Measurements from ENCODE around the gene IRGQ.

IRGQ gene

GRCh38 chr19:43616954-43617353, 21.0 kb upstream of the IRGQ start:
- no peak for TF ChIP-seq CTCF (IDR thresholded peaks at IDR 0.05; ENCODE audit: low read depth, low read length, poor library complexity, severe bottlenecking)
- TF ChIP-seq EZH2phosphoT487 (IDR thresholded peaks at IDR 0.05; ENCODE audit: borderline replicate concordance, low read length), result no peak
- Histone ChIP-seq H4K20me1 (ENCODE audit: control insufficient read depth, insufficient read depth, low read depth, low read length) (no peaks in the 10 kb centered on the region), H3K9me2 (replicated peaks; ENCODE audit: control insufficient read depth, low read length) (no peaks in the 10 kb centered on the region), H3K4me3 (ENCODE audit: low read length) (no peak overlapping the region), H3K4me2 (ENCODE audit: low read length) (peak overlapping the region; percentile 19; the same call in 1 of the 2 replicates), H3F3A (ENCODE audit: control insufficient read depth, insufficient read depth) (peaks cover 5% of the 10 kb centered on the region; the same call in 1 of the 2 replicates), H3K9me3 (ENCODE audit: control insufficient read depth, insufficient read depth, low read length) (no peaks in the 10 kb centered on the region), H3K27ac (ENCODE audit: low read depth, low read length) (no peak overlapping the region), H3K36me3 (ENCODE audit: control insufficient read depth, low read length) (peaks cover 37% of the 10 kb centered on the region), H3K4me1 (ENCODE audit: control insufficient read depth, low read length) (peaks cover 25% of the 10 kb centered on the region), H3K79me2 (ENCODE audit: control insufficient read depth, low read length) (peaks cover 82% of the 10 kb centered on the region), H3K27me3 (ENCODE audit: control insufficient read depth, low read length) (no peaks in the 10 kb centered on the region)

DNA sequence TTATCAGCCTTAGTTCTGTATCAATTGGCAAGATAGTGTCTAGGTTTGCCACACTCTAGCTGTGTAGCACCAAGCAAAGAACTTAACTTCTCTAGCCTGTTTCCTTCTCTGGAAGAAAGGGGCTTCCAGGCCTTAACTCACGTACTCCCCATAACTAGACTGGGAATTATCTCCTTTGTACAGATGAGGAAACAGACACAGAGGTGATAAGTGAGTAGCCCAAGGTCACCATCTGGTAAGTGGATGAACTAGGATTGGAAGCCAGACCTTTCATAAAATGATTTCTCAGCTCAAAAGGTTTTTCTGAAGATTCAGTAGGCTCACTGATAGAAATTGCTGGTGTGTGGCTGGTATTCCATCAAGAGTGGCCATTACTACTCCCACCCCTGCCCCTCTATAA, 20.4 kb upstream of the IRGQ start:
- no peaks in the 10 kb centered on the region for H4K20me1 ChIP-seq (ENCODE audit: control insufficient read depth, insufficient read depth, low read depth, low read length)
- H3K4me1 ChIP-seq (ENCODE audit: control insufficient read depth, low read length), result peaks cover 25% of the 10 kb centered on the region

GRCh38 chr19:43612374-43612773, 16.4 kb upstream of the IRGQ start:
- Histone ChIP-seq H3K4me3 (ENCODE audit: low read length) (no peak overlapping the region), H3K79me2 (ENCODE audit: control insufficient read depth, low read length) (peaks cover 70% of the 10 kb centered on the region), H3K36me3 (ENCODE audit: control insufficient read depth, low read length) (peaks cover 36% of the 10 kb centered on the region), H3K4me2 (ENCODE audit: low read length) (no peak overlapping the region), H3K9me2 (replicated peaks; ENCODE audit: control insufficient read depth, low read length) (no peaks in the 10 kb centered on the region), H4K20me1 (ENCODE audit: control insufficient read depth, insufficient read depth, low read depth, low read length) (no peaks in the 10 kb centered on the region), H3K27ac (ENCODE audit: low read depth, low read length) (no peak overlapping the region), H3K27me3 (ENCODE audit: control insufficient read depth, low read length) (no peaks in the 10 kb centered on the region), H3F3A (ENCODE audit: control insufficient read depth, insufficient read depth) (no peaks in the 10 kb centered on the region), H3K4me1 (ENCODE audit: control insufficient read depth, low read length) (no peaks in the 10 kb centered on the region), H3K9me3 (ENCODE audit: control insufficient read depth, insufficient read depth, low read length) (no peaks in the 10 kb centered on the region)
- TF ChIP-seq EZH2phosphoT487 (IDR thresholded peaks at IDR 0.05; ENCODE audit: borderline replicate concordance, low read length), result no peak
- TF ChIP-seq CTCF (IDR thresholded peaks at IDR 0.05; ENCODE audit: low read depth, low read length, poor library complexity, severe bottlenecking), result no peak

More for the DNA sequence above, 20.4 kb upstream of the IRGQ start:
- Histone ChIP-seq H3K4me2 (ENCODE audit: low read length) (no peak overlapping the region), H3K27ac (ENCODE audit: low read depth, low read length) (no peak overlapping the region), H3K4me3 (ENCODE audit: low read length) (no peak overlapping the region), H3F3A (ENCODE audit: control insufficient read depth, insufficient read depth) (no peaks in the 10 kb centered on the region), H3K79me2 (ENCODE audit: control insufficient read depth, low read length) (peaks cover 87% of the 10 kb centered on the region), H3K27me3 (ENCODE audit: control insufficient read depth, low read length) (no peaks in the 10 kb centered on the region), H3K9me2 (replicated peaks; ENCODE audit: control insufficient read depth, low read length) (no peaks in the 10 kb centered on the region), H3K9me3 (ENCODE audit: control insufficient read depth, insufficient read depth, low read length) (no peaks in the 10 kb centered on the region), H3K36me3 (ENCODE audit: control insufficient read depth, low read length) (peaks cover 41% of the 10 kb centered on the region)
- no peak for TF ChIP-seq EZH2phosphoT487 (IDR thresholded peaks at IDR 0.05; ENCODE audit: borderline replicate concordance, low read length)
- no peak for TF ChIP-seq CTCF (IDR thresholded peaks at IDR 0.05; ENCODE audit: low read depth, low read length, poor library complexity, severe bottlenecking)

All from DOHH2 (cell line).